GM12878 (cell line): ENCODE results near the gene FAAP100. TPM values are rescaled to one million over a fixed set of nuclear protein-coding genes. Genes with fewer than 3 reads are reported as not detected.
A peak's percentile ranks its signal among the peaks of the same experiment; 100 is the strongest.

Experiments
- BCL11A ChIP-seq: IDR thresholded peaks from 2 replicates; pipeline ENCODE4 v1.6.1; 2011; ENCODE audit warnings: low read depth, low read length
- CHD4 ChIP-seq: fragments of 200-600 bp; sonication (generic); IDR thresholded peaks from 2 replicates; pipeline ENCODE4 v1.6.1; 2016; ENCODE audit warnings: mild to moderate bottlenecking
- EZH2 ChIP-seq: IDR thresholded peaks from 2 replicates; pipeline ENCODE4 v1.6.1; 2012; ENCODE audit warnings: low read depth, mild to moderate bottlenecking, control low read depth, inconsistent platforms, low read length, borderline replicate concordance; ENCODE audit not compliant: control insufficient read depth
- FOS ChIP-seq: IDR thresholded peaks from 3 replicates; pipeline ENCODE4 v1.6.1; 2011; ENCODE audit warnings: borderline replicate concordance; ENCODE audit not compliant: insufficient read length; ENCODE audit errors: extremely low read depth
- KDM1A ChIP-seq: fragments of 200-600 bp; sonication (generic); IDR thresholded peaks from 2 replicates; pipeline ENCODE4 v1.6.1; 2016; ENCODE audit warnings: borderline replicate concordance
- KLF5 ChIP-seq: fragments of 450-650 bp; IDR thresholded peaks from 2 replicates; pipeline ENCODE4 v1.6.1; 2014; ENCODE audit warnings: mild to moderate bottlenecking; ENCODE audit not compliant: partially characterized antibody
- MEF2A ChIP-seq: IDR thresholded peaks from 2 replicates; pipeline ENCODE4 v1.6.1; 2011; ENCODE audit warnings: low read depth, mild to moderate bottlenecking, low read length, moderate library complexity; ENCODE audit not compliant: insufficient read depth
- NR2C2 ChIP-seq: IDR thresholded peaks from 2 replicates; pipeline ENCODE4 v1.6.1; 2011; ENCODE audit warnings: borderline replicate concordance, low read depth; ENCODE audit not compliant: control insufficient read depth, insufficient read length
- RAD51 ChIP-seq: fragments of 450-650 bp; IDR thresholded peaks from 2 replicates; pipeline ENCODE4 v1.6.1; 2016; ENCODE audit warnings: moderate library complexity, mild to moderate bottlenecking, inconsistent platforms
- RB1 ChIP-seq: fragments of 450-650 bp; formaldehyde crosslinking; IDR thresholded peaks from 2 replicates; pipeline ENCODE4 v1.6.1; 2017; ENCODE audit warnings: mild to moderate bottlenecking, borderline replicate concordance
- RBBP5 ChIP-seq: fragments of 200-600 bp; sonication (generic); conservative IDR thresholded peaks from 2 replicates; pipeline ENCODE4 v1.6.1; 2016
- SIN3A ChIP-seq: IDR thresholded peaks from 2 replicates; pipeline ENCODE4 v1.6.1; 2012; ENCODE audit warnings: low read depth, low read length, improper control_type of control experiment
- SUPT20H ChIP-seq: IDR thresholded peaks from 2 replicates; pipeline ENCODE4 v1.6.1; 2011; ENCODE audit warnings: low read depth, mild to moderate bottlenecking, low read length, moderate library complexity, borderline replicate concordance; ENCODE audit not compliant: control insufficient read depth
- TAF1 ChIP-seq: IDR thresholded peaks from 2 replicates; pipeline ENCODE4 v1.6.1; 2011; ENCODE audit warnings: mild to moderate bottlenecking, low read depth, low read length, borderline replicate concordance
- ZNF384 ChIP-seq: IDR thresholded peaks from 2 replicates; pipeline ENCODE4 v1.6.1; 2012; ENCODE audit warnings: low read depth, mild to moderate bottlenecking, low read length, improper control_type of control experiment, borderline replicate concordance
- polyA plus RNA-seq, 11 experiments: library from polyadenylated mRNA; depleted of rRNA in 4 of 11; unstranded in 6 of 11; stranded (reverse) in 5 of 11; fragments of >200 nt; fragmentation: Nextera tagmentation in 4 of 11; fragmentation: Illumina TruSeq in 1 of 11; extraction: Ambion mirVana in 4 of 11; extraction: Trizol in 1 of 11; gene quantifications; 1 replicate in 1 of 11; 2 replicates in 10 of 11; pipeline versions ENCODE4 v1.2.1 to v1.2.3, GENCODE V29; 2011 to 2016; ENCODE audit warnings: inconsistent platforms in 2 of 11, missing spikeins in 2 of 11, low read depth in 1 of 11
- total RNA-seq, 4 experiments: library from RNA; depleted of rRNA in 3 of 4; stranded (reverse); fragments of >200 nt in 3 of 4; fragmentation: Illumina TruSeq in 1 of 4; extraction: Trizol in 1 of 4; gene quantifications; 2 replicates each; pipeline versions ENCODE4 v1.2.1 to v1.2.3, GENCODE V29; 2013 to 2021
- TF ChIP-seq, protein P1 (sequence below): IDR thresholded peaks from 2 replicates; pipeline ENCODE4 v1.6.1; 2011; ENCODE audit warnings: borderline replicate concordance, low read depth, mild to moderate bottlenecking, moderate library complexity, low read length; ENCODE audit not compliant: insufficient read depth, poor library complexity, severe bottlenecking
- TF ChIP-seq, protein P2 (sequence below): fragments of 450-650 bp; formaldehyde crosslinking; IDR thresholded peaks from 2 replicates; pipeline ENCODE4 v1.5.0; 2022; ENCODE audit warnings: mild to moderate bottlenecking, missing genetic modification characterization
- TF ChIP-seq, protein P3 (sequence below): fragments of 450-650 bp; IDR thresholded peaks from 2 replicates; pipeline ENCODE4 v1.6.1; 2016; ENCODE audit warnings: mild to moderate bottlenecking
- TF ChIP-seq, protein P4 (sequence below): fragments of 450-650 bp; formaldehyde crosslinking; IDR thresholded peaks from 2 replicates; pipeline ENCODE4 v1.4.0; 2020; ENCODE audit warnings: mild to moderate bottlenecking, moderate library complexity

Gene FAAP100
- total and polyA plus RNA-seq, 10 of the 15 experiments (the other 5 are each of a cell fraction or from before 2014, with no cell fraction given) = 0.11 to 46.2 (median 17.1) TPM

DNA sequence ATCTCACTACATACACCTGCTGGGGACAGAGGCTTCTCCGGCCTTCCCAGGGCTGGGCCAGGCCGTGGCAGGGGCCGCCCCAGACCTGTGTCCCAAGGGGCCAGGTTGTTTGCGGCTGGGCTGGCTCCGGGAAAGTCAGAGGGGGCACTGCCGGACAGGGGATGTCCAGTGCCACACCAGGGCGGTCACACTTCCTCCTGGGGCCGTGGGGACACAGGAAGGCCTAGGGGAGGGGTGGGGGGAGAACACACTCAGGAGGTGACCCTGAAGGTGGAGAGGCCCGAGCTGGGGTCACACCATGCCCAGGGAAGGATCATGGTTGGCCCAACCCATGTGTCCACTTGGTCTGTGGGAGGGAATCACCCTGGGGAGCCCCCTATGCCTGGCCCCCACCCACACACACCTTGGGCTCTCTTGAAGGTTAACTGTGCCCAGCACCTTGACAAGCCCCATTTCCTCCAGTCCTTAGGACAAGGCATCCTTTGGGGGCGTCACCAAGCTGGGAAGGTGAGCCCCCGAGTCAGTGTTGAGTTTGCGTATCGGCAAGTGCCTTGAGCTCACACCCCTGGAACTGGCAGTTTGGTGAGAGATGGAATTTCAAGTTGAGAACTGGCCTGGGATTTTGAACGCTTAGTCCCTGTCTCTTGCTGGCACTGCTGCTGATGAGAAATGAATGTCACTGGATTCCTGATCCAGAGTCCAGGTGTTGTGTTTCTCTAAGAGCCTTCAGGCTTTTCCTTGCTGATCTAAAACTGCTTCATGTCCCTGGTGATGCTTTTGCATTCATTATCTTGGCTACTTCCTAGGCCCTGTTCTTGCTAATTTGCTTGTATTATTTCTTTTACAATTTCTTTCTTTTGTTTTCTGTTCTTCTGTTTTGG is 31.9 kb downstream of the FAAP100 start (continued):
- TF ChIP-seq, protein P1, sequence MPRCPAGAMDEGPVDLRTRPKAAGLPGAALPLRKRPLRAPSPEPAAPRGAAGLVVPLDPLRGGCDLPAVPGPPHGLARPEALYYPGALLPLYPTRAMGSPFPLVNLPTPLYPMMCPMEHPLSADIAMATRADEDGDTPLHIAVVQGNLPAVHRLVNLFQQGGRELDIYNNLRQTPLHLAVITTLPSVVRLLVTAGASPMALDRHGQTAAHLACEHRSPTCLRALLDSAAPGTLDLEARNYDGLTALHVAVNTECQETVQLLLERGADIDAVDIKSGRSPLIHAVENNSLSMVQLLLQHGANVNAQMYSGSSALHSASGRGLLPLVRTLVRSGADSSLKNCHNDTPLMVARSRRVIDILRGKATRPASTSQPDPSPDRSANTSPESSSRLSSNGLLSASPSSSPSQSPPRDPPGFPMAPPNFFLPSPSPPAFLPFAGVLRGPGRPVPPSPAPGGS = peak; percentile 14
- no peak for TF ChIP-seq CHD4
- no peak for TF ChIP-seq RB1
- no peak for TF ChIP-seq BCL11A
- TF ChIP-seq, protein P2, sequence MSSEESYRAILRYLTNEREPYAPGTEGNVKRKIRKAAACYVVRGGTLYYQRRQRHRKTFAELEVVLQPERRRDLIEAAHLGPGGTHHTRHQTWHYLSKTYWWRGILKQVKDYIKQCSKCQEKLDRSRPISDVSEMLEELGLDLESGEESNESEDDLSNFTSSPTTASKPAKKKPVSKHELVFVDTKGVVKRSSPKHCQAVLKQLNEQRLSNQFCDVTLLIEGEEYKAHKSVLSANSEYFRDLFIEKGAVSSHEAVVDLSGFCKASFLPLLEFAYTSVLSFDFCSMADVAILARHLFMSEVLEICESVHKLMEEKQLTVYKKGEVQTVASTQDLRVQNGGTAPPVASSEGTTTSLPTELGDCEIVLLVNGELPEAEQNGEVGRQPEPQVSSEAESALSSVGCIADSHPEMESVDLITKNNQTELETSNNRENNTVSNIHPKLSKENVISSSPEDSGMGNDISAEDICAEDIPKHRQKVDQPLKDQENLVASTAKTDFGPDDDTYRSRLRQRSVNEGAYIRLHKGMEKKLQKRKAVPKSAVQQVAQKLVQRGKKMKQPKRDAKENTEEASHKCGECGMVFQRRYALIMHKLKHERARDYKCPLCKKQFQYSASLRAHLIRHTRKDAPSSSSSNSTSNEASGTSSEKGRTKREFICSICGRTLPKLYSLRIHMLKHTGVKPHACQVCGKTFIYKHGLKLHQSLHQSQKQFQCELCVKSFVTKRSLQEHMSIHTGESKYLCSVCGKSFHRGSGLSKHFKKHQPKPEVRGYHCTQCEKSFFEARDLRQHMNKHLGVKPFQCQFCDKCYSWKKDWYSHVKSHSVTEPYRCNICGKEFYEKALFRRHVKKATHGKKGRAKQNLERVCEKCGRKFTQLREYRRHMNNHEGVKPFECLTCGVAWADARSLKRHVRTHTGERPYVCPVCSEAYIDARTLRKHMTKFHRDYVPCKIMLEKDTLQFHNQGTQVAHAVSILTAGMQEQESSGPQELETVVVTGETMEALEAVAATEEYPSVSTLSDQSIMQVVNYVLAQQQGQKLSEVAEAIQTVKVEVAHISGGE (CRISPR knock-in tag) = no peak
- TF ChIP-seq, protein P3, sequence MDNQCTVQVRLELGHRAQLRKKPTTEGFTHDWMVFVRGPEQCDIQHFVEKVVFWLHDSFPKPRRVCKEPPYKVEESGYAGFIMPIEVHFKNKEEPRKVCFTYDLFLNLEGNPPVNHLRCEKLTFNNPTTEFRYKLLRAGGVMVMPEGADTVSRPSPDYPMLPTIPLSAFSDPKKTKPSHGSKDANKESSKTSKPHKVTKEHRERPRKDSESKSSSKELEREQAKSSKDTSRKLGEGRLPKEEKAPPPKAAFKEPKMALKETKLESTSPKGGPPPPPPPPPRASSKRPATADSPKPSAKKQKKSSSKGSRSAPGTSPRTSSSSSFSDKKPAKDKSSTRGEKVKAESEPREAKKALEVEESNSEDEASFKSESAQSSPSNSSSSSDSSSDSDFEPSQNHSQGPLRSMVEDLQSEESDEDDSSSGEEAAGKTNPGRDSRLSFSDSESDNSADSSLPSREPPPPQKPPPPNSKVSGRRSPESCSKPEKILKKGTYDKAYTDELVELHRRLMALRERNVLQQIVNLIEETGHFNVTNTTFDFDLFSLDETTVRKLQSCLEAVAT = no peak
- TF ChIP-seq TAF1 = no peak
- TF ChIP-seq SUPT20H = no peak
- no peak for TF ChIP-seq EZH2
- TF ChIP-seq FOS = no peak
- TF ChIP-seq KDM1A = no peak
- TF ChIP-seq ZNF384 = no peak
- TF ChIP-seq RAD51 = no peak
- no peak for TF ChIP-seq NR2C2
- TF ChIP-seq MEF2A = no peak
- no peak for TF ChIP-seq SIN3A
- TF ChIP-seq, protein P4, sequence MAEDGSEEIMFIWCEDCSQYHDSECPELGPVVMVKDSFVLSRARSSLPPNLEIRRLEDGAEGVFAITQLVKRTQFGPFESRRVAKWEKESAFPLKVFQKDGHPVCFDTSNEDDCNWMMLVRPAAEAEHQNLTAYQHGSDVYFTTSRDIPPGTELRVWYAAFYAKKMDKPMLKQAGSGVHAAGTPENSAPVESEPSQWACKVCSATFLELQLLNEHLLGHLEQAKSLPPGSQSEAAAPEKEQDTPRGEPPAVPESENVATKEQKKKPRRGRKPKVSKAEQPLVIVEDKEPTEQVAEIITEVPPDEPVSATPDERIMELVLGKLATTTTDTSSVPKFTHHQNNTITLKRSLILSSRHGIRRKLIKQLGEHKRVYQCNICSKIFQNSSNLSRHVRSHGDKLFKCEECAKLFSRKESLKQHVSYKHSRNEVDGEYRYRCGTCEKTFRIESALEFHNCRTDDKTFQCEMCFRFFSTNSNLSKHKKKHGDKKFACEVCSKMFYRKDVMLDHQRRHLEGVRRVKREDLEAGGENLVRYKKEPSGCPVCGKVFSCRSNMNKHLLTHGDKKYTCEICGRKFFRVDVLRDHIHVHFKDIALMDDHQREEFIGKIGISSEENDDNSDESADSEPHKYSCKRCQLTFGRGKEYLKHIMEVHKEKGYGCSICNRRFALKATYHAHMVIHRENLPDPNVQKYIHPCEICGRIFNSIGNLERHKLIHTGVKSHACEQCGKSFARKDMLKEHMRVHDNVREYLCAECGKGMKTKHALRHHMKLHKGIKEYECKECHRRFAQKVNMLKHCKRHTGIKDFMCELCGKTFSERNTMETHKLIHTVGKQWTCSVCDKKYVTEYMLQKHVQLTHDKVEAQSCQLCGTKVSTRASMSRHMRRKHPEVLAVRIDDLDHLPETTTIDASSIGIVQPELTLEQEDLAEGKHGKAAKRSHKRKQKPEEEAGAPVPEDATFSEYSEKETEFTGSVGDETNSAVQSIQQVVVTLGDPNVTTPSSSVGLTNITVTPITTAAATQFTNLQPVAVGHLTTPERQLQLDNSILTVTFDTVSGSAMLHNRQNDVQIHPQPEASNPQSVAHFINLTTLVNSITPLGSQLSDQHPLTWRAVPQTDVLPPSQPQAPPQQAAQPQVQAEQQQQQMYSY (CRISPR knock-in tag) = no peak
- no peak for TF ChIP-seq KLF5
- no peak for TF ChIP-seq RBBP5
